Left renal pelvis (tissue), 4 donors: ENCODE data around the gene MAP3K15. TPM values are rescaled to one million over a fixed set of nuclear protein-coding genes. Genes with fewer than 3 reads are reported as not detected.

Experiments used
- DNase-seq, 4 donors: peaks; one replicate each; pipeline ENCODE4 v3.0.0-alpha.2; 2013; ENCODE audit warnings: low read depth in 4 of 4, low spot score in 3 of 4
- polyA plus RNA-seq, 4 donors: library from polyadenylated mRNA; unstranded; fragments of 120-200 nt; gene quantifications; one replicate each; pipeline ENCODE4 v1.2.1, GENCODE V29; 2013; ENCODE audit not compliant: insufficient read length in 4 of 4

The MAP3K15 gene
- polyA plus RNA-seq, 4 donors, result 1.6 to 5.4 (median 4.6) TPM

GRCh38 chrX:19358521-19358920, 156.8 kb downstream of the MAP3K15 start:
- no peak for DNase-seq

GRCh38 chrX:19354625-19355024, 160.7 kb downstream of the MAP3K15 start:
- no peak for DNase-seq

GRCh38 chrX:19350941-19351384, 164.3 kb downstream of the MAP3K15 start:
- no peak for DNase-seq

- no peak for DNase-seq
Observed at GRCh38 chrX:19349264-19349663, 166.0 kb downstream of the MAP3K15 start.

- DNase-seq, result no peak
Observed at GRCh38 chrX:19347916-19348315, 167.4 kb downstream of the MAP3K15 start.

GRCh38 chrX:19344661-19345060, 170.6 kb downstream of the MAP3K15 start:
- no peak for DNase-seq

GRCh38 chrX:19343535-19344408, 171.5 kb downstream of the MAP3K15 start, which contains the start of gene PDHA1:
TSS of gene PDHA1 (plus strand) at chrX:19343927. CDS start at chrX:19344038, 111 bp downstream.
- DNase-seq, result peak; percentile 74 to 86 (median 78)

GRCh38 chrX:19343085-19343534, 172.2 kb downstream of the MAP3K15 start:
- DNase-seq, result no peak

GRCh38 chrX:19342331-19342906, 172.9 kb downstream of the MAP3K15 start:
- no peak for DNase-seq

GRCh38 chrX:19334945-19335626, 180.2 kb downstream of the MAP3K15 start:
- no peak for DNase-seq

GRCh38 chrX:19332983-19333382, 182.3 kb downstream of the MAP3K15 start:
- DNase-seq, result no peak

GRCh38 chrX:19331831-19332230, 183.5 kb downstream of the MAP3K15 start:
- DNase-seq, result no peak

- no peak for DNase-seq
Observed at GRCh38 chrX:19326567-19326966, 188.7 kb downstream of the MAP3K15 start.

Other genes starting within 250 kb of the MAP3K15 start
- 100 to 1,000 TPM; 113 to 249 (median 222) TPM for gene PDHA1, start 171.6 kb downstream of the MAP3K15 start, polyA plus RNA-seq